ENCODE data around the gene HDAC10.

The HDAC10 gene

DNA sequence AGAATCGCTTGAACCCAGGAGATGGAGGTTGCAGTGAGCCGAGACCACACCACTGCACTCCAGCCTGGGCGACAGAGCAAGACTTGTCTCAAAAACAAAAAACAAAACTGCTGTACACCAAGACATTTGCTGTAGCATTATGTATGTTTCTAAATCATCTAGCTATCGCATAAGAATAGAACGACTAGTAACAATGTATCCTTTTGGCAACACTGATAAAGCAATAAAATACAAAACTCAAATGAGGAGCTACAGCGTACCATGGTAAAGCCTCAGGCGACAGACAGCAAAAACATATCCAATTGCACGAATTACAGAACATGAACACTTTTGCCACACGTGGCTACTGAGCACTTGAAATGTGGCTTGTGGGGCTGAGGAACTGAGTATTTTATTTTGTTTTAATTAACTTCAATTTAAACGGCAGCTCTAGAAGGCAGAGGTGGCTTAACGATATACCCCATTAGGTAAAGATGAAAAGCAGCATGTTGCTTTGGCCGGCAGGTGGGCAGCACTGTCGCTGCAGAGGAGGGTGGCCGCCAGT is 8.6 kb downstream of the HDAC10 start:
- DNase-seq (ENCODE audit: low read depth, low spot score), result no peak

DNA sequence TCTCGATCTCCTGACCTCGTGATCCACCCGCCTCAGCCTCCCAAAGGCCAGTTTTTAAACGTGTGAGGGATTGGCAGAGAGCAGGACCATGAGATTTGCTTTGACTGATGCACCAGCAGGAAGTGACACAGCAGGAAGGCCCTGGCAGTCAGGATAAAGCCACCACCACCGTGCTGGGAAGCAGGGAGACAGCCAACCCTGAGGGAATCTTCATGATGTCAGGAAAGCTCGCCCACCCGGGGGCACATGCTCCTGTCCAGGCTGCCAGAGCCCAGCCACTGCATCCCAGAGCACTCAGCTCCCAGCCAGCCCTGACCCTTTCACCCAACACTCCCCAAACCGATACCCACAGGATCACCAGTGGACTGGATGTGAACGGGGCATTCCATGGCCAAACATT is 12.3 kb downstream of the HDAC10 start:
- DNase-seq (ENCODE audit: low read depth, low spot score), result no peak

DNA sequence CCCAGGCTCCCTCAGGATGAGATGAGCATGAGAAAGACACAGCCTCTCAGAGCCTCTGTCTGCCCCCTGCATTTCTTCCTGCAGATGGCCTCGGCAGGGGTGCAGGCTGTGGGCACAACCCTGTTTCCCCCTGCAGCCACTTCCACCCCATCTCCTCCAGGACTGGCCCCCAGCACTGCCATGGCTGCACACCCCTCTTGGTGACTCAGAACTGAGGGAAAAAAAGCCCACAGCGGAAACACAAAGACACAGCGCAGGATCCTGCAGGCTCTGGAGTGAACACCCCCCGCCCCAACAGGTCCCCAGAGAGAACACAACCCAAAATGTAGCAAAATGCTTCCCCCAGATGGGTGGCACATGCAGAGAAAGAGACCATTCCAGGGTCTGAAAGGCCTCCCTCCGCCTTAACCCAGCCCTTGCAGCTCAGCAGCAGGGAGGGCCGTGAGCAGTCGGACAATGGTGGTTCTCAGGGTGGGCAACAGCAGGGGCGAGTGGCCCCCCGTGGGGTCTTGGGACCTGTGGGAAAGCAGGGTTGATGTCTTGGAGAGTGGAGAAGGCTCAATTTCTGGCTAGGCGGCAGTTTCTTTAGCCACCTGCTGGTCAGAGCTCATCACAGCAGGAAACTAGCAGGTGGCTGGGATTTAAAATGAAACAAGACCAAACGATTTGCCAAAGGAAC is 14.2 kb downstream of the HDAC10 start:
- peak; percentile 45 for DNase-seq (ENCODE audit: low read depth, low spot score)

DNA sequence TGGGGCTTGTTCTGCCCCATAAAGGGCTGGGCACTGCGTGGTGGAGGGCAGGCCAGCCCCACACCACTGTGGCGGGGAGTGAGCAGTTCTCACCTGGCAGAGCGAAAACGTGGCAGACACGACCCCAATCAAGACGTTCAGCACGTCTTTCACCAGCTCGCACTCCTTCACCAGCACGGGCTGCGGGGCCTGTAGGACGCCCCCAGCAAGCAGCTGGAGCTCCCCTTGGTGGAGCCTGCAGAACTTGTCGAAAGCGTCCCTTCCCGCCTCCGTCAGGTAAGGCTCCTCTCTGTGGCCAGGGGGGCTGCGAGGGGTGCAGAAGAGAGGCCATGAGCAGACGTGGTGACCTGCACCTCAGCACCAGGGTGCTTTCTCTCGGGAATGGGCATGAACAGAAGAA is 17.8 kb downstream of the HDAC10 start:
- DNase-seq (ENCODE audit: low read depth, low spot score), result no peak

DNA sequence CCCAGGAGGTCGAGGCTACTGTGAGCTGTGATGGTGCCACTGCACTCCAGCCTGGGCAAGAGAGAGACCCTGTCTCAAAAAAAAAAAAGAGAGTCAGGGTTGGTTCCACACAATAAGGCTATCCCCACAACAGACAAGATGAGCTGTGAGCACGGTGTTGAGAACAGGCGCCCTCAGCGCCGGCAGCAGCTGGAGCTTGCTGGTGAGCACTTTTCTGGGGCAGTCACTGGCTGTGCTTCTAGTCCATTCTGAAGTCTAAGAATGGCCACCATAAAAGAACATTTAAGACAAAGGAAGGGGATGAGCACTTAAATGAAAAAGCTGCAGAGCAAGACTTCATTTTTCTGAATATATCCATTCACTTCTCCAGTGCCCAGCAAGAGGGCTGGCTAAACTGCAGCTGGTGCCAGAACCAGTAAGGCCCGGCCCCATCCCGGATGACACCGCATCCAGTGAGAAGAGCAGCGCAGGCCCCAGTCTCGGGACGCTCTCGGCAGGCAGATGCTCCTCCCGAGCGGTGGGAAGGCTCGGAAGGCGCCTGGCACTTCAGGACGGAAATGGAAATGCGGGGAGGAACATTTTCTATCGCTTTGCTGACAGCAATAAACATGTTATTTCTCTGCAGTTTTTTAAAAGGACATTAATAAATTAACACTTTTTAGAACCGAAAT is 18.4 kb downstream of the HDAC10 start:
- no peak for DNase-seq (ENCODE audit: low read depth, low spot score)

DNA sequence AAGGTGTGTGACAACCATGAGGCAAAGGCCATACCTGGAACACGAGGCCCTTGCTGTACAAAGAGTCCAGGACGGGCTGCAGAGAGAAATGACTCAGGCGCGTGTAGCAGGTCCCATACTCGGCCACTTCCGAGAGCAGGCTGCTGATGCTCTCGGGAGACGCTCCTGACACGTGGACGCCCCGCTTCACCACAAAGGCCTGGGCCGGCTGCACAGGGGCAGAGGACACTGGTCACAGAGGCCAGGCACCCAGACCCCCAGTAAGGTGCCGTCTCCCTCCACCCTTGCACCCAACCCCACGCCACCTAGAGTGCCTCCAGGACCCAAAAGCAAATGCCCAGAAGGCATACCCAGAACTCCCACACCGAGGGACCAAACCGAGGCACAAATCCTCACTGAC is 21.7 kb downstream of the HDAC10 start:
- no peak for DNase-seq (ENCODE audit: low read depth, low spot score)

DNA sequence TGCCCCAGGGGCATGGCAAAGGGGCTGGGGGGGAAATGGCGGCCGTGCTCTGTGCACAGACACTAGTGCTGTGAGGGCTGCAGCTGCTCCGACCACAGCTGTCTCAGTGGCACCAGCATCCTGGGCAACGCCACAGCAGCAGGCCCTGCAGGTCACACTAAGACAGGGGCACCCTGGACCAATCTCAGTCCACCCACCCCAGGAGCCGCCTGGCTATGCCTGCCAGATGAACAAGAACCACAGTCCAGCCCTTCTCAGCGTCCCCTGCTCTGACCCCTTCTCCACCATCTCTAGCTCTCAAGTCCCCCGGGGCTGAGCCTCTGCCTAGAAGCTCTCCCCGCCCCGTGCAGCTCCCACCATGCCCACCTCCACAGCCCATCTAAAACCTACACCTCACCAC is 22.7 kb downstream of the HDAC10 start:
- DNase-seq (ENCODE audit: low read depth, low spot score), result no peak

DNA sequence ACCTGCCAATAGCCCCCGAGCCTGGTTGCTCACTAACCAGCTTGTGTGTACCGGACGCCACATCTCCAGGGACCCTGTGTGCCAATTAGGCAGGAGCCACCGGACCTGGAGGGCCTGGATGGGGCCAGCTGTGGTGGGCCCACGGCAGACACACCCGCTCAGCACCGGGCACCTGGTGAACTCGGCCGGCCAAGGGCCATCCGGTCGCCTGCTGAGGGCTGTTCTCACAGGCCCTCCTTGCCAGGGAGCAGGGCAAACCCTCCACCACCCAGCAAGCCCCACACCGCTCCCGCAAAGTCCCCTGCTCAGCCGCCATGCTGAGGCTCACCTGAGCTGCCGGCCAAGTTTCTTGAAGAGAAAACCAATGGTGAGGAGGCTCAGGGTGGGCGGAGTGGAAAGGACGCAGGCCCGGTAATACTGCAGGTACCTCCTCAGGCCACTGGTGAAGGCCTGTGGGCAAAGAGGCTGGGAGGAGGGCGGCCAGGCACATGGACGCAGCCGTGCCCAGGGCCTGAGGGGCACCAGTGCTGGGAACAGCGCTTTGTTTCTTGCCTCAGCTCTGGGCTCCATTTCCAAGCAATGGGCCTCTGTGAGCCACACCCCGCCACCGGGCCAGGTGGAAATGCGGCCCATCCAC is 23.4 kb downstream of the HDAC10 start:
- no peak for DNase-seq (ENCODE audit: low read depth, low spot score)

DNA sequence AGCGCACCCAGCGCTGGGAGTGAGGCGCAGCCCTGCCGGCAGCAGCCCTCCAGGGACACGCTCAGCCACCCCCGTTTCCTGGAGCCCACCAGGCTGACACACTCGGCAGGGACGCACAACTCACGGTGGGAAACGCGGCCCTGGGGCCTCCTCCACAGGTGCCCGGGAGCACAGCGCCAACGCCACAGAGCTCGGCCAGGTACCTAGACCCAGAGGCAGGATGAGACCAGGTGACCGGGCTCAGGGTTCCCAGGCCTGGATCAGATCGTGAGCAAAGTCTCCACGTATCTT is 24.2 kb downstream of the HDAC10 start:
- DNase-seq (ENCODE audit: low read depth, low spot score), result no peak

DNA sequence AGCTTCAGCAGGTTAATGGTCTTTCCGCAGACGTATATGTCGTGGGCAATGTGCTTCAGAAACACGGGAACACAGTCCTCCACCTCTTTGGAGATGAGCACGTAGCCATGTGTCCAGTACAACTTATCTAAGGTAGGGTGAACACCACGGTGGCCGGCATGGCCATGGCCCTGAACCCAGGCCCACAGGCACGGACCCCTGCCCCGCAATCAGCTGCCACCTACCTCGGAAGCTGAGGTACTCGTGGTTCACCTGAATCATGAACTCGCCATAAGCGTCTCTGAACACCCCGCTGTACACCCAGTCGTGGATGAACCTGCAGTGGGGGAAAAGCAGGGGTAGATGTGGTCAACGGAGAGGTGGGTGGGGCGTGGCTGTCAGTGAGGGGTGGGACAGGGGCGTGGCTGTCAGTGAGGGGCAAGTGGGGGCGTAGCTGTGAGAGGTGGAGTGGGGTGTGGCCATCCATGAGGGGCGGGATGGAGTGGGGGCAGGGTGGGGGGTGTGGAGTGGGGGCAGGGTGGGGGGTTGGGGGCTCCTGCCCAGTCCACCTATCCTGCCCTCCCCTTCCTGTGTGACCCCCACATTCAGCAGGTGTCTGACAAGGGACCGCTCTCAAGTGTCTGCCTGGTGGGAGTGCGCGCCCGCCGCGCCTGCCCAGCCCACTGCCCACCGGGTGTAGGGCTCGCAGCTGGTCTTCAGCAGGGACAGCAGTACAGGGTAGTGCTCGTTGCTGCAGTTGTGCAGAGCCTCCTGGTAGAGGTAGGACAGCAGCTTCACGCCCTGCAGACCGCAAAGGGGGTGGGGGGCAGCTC is 24.8 kb downstream of the HDAC10 start:
- no peak for DNase-seq (ENCODE audit: low read depth, low spot score)

DNA sequence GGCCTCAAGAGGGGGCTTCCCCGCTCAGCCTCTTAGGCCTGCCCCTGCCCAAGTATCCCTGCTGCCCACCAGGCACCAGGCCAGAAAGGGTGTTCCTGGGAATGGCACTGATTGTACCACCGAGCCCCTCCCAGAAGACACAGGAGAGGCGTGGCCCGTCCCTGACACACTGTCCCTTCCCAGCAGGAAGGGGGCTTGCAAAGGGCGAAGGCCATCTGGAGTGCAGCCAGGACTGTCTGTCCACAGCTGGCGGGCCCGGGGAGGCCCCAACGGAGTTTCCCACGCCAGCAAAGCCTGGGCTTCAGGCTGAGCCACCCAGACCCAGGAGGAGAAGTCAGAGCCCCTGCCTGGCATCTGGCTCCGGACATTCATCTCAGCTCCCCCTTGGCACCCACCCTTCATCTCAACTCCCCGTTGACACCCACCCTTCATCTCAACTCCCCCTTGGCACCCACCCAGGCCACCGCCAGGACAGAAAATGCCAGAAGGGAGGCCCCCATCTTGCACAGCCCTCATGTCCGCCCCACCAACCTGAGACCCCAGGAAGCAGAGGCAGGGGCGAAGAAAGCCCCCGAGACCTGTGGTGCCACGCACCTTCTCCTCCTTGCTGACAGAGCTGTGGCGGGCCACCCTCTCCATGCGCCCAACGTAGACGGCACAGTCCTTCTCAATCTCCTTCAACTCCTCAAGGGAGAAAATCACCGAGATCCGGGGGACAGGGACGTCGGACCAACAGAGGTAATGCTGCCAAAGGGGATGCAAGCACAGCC is 25.7 kb downstream of the HDAC10 start:
- no peak for DNase-seq (ENCODE audit: low read depth, low spot score)

DNA sequence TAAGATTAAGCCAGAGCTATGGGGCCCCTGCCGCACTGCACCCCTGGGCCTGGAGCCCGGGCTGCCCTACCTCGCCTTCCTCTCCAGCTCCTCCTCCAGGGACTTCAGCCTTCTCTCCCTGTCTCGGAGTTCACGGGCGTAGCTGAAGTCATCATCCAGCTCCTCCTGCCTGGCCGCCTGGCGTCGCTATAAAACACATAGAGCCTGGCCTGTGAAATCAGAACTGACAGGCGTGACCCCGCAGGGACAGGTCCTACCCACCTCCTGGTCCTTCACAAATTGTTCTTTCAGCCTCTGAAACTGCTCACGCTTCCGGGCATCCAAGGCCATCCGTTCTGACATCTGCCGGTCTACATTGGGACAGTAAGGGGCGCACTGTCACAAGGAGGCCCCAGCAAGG is 27.0 kb downstream of the HDAC10 start:
- DNase-seq (ENCODE audit: low read depth, low spot score), result no peak

DNA sequence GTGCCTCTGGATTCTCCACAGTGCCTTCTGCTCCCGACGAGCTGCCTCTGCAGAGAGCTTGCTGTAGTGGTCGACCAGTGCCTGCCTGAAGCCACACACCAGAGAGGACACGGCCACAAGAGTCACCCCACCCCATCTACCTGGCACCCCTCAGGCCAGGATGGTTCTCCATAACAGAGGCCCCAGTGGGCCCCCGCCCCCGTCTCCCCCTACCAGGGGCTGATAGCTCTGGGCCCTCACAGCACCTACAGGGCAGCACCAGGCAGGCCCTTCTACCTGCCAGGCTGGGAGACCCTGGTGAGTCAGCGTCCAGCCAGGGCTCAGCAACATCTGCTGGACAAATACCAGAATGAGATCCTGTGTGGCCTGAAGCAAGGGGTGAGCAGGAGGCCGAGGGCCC is 28.6 kb downstream of the HDAC10 start:
- DNase-seq (ENCODE audit: low read depth, low spot score), result no peak

DNA sequence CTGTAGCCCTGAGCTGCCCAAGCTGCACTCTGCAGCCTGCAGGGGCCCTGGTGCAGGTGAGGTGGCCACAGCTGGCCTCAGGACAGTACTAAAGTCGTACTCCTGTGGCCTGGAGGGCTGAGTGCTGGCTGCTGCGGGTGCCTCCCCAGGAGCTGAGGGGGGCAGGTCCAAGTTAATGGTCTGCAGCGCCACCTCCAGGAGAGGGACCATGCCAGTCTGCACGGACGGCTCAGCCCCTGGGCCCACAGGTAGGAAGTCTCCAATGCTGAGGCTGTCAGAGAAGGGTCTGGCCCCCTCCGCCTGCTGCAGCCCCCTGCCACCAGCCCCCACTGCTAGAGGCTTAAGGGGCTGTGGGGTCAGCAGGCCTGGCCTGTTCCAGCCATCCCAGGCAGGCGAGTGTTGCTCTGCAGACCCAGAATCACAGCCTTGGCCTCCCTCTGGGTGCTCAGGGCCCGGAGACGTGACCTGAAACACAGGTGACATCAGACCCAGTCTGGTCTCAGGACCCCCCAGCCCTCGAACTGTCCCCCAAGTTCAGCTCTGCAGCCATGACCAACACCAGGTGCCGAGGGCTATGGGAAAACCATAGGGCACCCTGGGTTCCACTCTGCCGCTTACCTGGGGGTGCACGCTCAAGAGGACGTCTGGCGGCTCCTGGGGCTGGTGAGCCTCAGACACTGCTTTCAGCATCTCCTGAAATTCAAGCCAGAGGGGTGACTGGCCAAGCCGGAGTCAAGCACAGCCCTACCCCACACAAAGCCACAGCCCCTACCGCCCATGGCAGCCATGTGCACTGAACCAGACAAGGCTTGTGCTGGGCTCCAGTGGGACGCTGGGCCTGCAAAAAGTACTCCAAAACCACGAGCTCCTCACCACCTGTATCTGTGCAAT is 29.4 kb downstream of the HDAC10 start:
- DNase-seq (ENCODE audit: low read depth, low spot score), result no peak

DNA sequence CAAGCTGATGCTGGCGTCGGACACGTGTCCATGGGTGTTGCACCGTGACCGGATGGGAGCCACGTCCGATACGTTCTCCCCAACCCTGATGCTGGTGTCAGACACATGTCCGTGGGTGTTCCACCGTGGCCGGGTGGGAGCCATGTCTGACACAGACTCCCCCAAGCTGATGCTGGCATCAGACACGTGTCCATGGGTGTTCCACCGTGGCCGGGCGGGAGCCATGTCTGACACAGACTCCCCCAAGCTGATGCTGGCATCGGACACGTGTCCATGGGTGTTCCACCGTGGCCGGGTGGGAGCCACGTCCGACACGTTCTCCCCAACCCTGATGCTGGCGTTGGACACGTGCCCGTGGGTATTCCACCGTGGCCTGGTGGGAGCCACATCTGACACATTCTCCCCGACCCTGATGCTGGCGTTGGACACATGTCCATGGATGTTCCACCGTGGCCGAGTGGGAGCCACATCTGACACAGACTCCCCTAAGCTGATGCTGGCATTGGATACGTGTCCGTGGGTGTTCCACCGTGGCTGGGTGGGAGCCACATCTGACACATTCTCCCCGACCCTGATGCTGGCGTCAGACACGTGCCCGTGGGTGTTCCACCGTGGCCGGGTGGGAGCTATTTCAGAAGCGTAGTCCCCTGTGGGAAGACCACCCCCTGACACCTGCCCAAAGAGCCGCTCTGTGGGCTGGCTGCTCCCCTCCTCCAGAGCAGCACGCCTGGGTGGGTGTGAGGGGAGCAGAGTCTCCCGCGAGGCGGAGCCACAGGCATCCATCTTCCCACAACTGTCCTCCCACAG is 30.3 kb downstream of the HDAC10 start:
- no peak for DNase-seq (ENCODE audit: low read depth, low spot score)

DNA sequence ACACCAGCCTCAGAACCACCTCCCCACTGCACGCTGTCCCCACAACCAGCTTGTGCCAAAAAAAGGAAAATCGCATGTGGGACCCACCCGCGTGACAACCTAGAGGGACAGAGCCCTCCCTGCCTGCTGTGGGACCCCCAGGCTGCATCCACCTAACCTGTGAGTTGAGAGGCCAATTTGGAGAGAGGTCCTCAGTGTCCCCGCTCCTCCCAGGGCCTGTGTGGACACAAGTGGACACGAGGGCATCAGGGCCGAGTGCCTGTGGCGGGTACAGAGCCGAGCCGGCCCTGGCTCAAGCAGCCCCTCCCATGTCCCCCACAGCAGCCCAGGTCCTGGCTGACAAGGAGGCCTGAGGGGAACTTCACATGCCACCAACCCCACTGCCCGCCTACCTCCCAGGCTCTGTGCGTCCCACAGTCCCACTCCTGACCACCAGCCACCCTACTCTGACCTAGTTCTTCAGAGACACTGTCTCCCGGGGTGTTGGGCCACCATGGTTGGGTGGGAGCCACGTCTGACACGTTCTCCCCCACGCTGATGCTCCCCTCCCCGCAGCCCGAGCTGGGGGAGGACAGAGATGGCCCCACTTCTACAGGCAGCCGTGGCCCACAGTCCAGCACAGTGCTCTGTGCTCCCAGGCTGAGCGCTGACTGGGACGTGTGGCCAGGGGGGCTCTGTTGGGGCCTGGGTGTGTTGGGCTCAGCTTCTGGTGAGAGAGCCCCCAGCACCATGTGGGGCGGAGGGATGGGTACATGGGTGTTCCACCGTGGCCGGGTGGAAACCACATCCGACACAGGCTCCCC is 31.1 kb downstream of the HDAC10 start:
- DNase-seq (ENCODE audit: low read depth, low spot score), result no peak

DNA sequence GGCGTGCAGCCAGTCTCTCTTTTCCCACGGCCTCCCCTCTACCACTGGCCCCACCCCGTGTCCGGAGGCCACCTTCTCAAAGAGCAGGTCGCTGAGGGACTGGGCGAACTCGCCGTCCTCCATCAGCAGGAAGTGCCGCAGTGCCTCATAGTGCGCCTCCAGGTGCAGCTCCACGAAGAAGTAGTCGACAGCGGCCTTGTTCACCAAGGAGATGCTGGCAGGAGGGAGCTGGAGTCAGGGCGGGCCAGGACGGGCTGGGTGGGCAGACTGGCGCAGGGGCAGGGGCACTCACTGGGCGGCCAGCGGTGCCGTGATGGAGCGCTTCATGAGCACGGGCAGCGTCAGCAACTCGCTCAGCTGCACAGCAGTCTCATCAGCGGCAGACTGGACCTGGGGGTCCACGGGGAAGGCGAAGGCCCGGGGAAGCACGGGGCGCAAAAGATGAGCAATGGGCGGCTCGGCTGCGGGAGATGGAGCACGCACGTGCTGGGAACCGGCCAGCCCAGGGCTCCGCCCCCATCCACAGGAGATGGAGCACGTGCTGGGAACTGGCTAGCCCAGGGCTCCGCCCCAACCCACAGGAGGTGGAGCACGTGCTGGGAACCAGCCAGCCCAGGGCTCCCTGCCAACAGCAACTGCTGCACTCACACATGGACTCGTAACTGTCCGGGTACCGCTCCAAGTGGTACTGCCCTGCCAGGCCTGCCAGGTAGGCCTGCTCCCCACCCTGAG is 31.9 kb downstream of the HDAC10 start:
- DNase-seq (ENCODE audit: low read depth, low spot score), result peak; percentile 89
